Measurements from ENCODE around the gene CCDC192.

DNA sequence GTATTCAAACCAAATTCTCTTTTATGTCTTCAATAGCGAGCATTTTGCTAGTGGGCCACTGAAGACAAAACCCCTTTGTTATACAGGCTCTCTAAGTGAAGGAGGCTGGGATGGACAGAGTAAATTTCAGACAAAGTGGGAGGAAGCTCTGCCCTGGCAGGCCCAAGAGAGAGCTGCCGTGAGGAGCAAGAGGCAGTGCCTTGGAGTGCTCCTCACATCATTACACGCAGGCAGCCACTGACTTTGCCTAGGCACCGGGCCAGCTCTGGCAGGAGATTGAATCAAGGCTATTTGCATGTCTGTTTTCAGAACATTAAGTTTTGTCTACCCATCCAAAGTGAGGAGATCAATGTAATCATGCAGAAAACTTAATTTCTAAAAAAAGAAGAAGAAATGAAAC, 167.7 kb downstream of the CCDC192 start:
- TF ChIP-seq, protein P1, sequence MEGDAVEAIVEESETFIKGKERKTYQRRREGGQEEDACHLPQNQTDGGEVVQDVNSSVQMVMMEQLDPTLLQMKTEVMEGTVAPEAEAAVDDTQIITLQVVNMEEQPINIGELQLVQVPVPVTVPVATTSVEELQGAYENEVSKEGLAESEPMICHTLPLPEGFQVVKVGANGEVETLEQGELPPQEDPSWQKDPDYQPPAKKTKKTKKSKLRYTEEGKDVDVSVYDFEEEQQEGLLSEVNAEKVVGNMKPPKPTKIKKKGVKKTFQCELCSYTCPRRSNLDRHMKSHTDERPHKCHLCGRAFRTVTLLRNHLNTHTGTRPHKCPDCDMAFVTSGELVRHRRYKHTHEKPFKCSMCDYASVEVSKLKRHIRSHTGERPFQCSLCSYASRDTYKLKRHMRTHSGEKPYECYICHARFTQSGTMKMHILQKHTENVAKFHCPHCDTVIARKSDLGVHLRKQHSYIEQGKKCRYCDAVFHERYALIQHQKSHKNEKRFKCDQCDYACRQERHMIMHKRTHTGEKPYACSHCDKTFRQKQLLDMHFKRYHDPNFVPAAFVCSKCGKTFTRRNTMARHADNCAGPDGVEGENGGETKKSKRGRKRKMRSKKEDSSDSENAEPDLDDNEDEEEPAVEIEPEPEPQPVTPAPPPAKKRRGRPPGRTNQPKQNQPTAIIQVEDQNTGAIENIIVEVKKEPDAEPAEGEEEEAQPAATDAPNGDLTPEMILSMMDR (conservative IDR thresholded peaks at IDR 0.05; ENCODE audit: low read depth in 2 of 2), result no peak
- no peak for TF ChIP-seq EZH2 (IDR thresholded peaks at IDR 0.05; ENCODE audit: low read depth, unreplicated experiment)
- TF ChIP-seq, protein P2, sequence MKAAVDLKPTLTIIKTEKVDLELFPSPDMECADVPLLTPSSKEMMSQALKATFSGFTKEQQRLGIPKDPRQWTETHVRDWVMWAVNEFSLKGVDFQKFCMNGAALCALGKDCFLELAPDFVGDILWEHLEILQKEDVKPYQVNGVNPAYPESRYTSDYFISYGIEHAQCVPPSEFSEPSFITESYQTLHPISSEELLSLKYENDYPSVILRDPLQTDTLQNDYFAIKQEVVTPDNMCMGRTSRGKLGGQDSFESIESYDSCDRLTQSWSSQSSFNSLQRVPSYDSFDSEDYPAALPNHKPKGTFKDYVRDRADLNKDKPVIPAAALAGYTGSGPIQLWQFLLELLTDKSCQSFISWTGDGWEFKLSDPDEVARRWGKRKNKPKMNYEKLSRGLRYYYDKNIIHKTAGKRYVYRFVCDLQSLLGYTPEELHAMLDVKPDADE (IDR thresholded peaks at IDR 0.05), result no peak
- TF ChIP-seq POLR2AphosphoS5 (IDR thresholded peaks at IDR 0.05; ENCODE audit: low read depth), result no peak
- no peak for TF ChIP-seq NANOG (IDR thresholded peaks at IDR 0.05; ENCODE audit: borderline replicate concordance)
- TF ChIP-seq EZH2phosphoT487 (IDR thresholded peaks at IDR 0.05; ENCODE audit: unreplicated experiment), result no peak
- TF ChIP-seq ZNF331 (CRISPR knock-in tag; IDR thresholded peaks at IDR 0.05; ENCODE audit: low read depth), result no peak
- TF ChIP-seq, protein P3, sequence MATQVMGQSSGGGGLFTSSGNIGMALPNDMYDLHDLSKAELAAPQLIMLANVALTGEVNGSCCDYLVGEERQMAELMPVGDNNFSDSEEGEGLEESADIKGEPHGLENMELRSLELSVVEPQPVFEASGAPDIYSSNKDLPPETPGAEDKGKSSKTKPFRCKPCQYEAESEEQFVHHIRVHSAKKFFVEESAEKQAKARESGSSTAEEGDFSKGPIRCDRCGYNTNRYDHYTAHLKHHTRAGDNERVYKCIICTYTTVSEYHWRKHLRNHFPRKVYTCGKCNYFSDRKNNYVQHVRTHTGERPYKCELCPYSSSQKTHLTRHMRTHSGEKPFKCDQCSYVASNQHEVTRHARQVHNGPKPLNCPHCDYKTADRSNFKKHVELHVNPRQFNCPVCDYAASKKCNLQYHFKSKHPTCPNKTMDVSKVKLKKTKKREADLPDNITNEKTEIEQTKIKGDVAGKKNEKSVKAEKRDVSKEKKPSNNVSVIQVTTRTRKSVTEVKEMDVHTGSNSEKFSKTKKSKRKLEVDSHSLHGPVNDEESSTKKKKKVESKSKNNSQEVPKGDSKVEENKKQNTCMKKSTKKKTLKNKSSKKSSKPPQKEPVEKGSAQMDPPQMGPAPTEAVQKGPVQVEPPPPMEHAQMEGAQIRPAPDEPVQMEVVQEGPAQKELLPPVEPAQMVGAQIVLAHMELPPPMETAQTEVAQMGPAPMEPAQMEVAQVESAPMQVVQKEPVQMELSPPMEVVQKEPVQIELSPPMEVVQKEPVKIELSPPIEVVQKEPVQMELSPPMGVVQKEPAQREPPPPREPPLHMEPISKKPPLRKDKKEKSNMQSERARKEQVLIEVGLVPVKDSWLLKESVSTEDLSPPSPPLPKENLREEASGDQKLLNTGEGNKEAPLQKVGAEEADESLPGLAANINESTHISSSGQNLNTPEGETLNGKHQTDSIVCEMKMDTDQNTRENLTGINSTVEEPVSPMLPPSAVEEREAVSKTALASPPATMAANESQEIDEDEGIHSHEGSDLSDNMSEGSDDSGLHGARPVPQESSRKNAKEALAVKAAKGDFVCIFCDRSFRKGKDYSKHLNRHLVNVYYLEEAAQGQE (IDR thresholded peaks at IDR 0.05; ENCODE audit: unreplicated experiment), result no peak
- TF ChIP-seq JUNB (IDR thresholded peaks at IDR 0.05; ENCODE audit: unreplicated experiment), result no peak
- TF ChIP-seq CREB1 (CRISPR knock-in tag; IDR thresholded peaks at IDR 0.05; ENCODE audit: low read depth), result no peak
- TF ChIP-seq ZNF114 (CRISPR knock-in tag; IDR thresholded peaks at IDR 0.05), result no peak
- TF ChIP-seq STAT1 (IDR thresholded peaks at IDR 0.05; ENCODE audit: unreplicated experiment), result no peak
- TF ChIP-seq, protein P4, sequence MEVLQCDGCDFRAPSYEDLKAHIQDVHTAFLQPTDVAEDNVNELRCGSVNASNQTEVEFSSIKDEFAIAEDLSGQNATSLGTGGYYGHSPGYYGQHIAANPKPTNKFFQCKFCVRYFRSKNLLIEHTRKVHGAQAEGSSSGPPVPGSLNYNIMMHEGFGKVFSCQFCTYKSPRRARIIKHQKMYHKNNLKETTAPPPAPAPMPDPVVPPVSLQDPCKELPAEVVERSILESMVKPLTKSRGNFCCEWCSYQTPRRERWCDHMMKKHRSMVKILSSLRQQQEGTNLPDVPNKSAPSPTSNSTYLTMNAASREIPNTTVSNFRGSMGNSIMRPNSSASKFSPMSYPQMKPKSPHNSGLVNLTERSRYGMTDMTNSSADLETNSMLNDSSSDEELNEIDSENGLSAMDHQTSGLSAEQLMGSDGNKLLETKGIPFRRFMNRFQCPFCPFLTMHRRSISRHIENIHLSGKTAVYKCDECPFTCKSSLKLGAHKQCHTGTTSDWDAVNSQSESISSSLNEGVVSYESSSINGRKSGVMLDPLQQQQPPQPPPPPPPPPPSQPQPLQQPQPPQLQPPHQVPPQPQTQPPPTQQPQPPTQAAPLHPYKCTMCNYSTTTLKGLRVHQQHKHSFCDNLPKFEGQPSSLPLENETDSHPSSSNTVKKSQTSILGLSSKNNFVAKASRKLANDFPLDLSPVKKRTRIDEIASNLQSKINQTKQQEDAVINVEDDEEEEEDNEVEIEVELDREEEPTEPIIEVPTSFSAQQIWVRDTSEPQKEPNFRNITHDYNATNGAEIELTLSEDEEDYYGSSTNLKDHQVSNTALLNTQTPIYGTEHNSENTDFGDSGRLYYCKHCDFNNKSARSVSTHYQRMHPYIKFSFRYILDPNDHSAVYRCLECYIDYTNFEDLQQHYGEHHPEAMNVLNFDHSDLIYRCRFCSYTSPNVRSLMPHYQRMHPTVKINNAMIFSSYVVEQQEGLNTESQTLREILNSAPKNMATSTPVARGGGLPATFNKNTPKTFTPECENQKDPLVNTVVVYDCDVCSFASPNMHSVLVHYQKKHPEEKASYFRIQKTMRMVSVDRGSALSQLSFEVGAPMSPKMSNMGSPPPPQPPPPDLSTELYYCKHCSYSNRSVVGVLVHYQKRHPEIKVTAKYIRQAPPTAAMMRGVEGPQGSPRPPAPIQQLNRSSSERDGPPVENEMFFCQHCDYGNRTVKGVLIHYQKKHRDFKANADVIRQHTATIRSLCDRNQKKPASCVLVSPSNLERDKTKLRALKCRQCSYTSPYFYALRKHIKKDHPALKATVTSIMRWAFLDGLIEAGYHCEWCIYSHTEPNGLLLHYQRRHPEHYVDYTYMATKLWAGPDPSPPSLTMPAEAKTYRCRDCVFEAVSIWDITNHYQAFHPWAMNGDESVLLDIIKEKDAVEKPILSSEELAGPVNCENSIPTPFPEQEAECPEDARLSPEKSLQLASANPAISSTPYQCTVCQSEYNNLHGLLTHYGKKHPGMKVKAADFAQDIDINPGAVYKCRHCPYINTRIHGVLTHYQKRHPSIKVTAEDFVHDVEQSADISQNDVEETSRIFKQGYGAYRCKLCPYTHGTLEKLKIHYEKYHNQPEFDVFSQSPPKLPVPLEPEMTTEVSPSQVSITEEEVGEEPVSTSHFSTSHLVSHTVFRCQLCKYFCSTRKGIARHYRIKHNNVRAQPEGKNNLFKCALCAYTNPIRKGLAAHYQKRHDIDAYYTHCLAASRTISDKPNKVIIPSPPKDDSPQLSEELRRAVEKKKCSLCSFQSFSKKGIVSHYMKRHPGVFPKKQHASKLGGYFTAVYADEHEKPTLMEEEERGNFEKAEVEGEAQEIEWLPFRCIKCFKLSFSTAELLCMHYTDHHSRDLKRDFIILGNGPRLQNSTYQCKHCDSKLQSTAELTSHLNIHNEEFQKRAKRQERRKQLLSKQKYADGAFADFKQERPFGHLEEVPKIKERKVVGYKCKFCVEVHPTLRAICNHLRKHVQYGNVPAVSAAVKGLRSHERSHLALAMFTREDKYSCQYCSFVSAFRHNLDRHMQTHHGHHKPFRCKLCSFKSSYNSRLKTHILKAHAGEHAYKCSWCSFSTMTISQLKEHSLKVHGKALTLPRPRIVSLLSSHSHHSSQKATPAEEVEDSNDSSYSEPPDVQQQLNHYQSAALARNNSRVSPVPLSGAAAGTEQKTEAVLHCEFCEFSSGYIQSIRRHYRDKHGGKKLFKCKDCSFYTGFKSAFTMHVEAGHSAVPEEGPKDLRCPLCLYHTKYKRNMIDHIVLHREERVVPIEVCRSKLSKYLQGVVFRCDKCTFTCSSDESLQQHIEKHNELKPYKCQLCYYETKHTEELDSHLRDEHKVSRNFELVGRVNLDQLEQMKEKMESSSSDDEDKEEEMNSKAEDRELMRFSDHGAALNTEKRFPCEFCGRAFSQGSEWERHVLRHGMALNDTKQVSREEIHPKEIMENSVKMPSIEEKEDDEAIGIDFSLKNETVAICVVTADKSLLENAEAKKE (CRISPR knock-in tag; IDR thresholded peaks at IDR 0.05), result no peak
